NCI-H524 (cell line): ENCODE data around the gene SLC10A7.
"Not testable (repeated sequence)": the region's sequence is repeated elsewhere in the genome, so short reads cannot be mapped to it uniquely, and the experiment has no call there.

Experiments used
- DNase-seq, 2 experiments: peaks; one replicate each; lab custom pipeline; 2025; lab: John Stamatoyannopoulos, UW

The SLC10A7 gene

GRCh38 chr4:146439437-146439836 lies 82.3 kb downstream of the SLC10A7 start:
- DNase-seq, result no peak

- no peak for DNase-seq
These were observed 84.0 kb downstream of the SLC10A7 start for GRCh38 chr4:146437778-146438177.

- no peak for DNase-seq
These were observed 85.1 kb downstream of the SLC10A7 start for GRCh38 chr4:146436423-146437162.

DNA sequence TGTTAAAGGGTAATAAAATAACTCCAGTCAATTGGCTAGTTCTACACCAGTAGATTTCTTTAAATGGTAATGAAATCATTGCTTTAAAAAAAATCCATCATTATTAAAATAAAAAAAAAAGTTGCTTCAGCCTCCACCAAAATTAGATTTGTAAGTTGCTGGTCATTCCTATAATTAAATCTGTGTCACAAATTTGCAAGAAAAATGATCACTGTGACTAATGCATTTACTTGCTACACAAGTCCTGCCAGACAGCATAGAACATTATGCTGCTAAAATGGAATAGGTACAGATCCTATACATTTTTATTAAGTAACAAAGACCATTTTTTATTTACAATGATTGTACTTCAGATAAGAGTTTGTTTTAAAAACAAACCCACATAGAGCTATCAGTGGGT lies 85.8 kb downstream of the SLC10A7 start:
- DNase-seq, result no peak

DNA sequence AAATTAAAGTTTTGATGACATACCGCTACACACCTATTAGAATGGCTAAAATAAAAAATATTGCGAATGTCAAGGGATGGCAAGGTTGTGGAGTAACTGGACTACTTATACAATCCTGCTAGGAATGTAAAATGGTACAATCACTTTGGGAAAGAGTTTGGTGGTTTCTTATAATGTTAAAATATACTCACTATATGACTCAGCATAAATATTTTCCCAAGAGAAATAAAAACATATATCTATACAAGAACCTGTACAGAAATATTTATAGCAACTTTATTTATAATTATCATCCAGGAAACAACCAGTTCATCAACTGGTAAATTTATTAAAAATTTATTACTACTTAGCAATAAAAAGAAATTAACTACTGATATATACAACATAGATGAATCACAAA lies 89.7 kb downstream of the SLC10A7 start:
- DNase-seq, result no peak

DNA sequence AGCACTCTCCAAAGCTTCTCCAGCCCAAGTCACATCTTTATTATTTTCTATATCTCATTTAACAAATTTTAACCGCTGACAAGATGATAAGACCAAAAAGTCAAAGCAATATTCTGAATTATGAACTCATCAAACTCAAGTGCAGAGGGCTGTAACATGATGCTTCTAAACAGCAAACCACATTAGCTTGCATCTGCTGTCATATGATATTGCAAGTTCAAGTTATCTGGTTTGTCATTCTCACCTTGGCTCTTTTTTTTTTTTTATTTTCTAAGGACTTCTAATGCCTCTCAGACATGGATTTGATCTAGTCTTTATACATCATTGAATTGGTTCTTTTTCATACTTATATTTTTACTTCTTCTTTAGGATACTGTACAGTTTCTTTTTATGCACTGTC lies 93.4 kb downstream of the SLC10A7 start:
- peak; percentile 1 to 34 for DNase-seq

GRCh38 chr4:146417822-146418221 lies 103.9 kb downstream of the SLC10A7 start:
- no peak for DNase-seq

GRCh38 chr4:146415829-146416228 lies 105.9 kb downstream of the SLC10A7 start:
- DNase-seq, result no peak

DNA sequence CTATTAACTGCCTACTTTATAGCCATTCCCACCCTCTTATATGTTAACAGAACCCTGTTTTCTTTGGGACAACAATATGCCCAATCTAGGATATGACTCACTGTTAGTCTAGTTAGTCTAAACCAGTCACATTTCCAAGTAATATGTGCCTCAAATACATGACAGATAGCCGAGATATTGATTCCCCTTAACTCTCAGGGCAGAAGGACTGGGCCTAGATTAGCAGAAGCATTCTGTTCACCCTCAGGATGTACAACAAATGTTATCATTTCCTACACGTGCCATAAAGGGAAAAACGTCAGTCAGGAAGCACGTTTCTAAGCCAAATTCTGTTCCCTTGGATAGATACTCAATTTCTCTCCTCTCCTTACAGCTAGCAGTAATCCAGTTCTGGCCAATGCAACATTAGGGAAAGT lies 114.1 kb downstream of the SLC10A7 start:
- no peak for DNase-seq

- no peak for DNase-seq
These were observed 114.5 kb downstream of the SLC10A7 start for GRCh38 chr4:146407257-146407656.

- DNase-seq, result no peak
These were observed 120.5 kb downstream of the SLC10A7 start for GRCh38 chr4:146401274-146401673.

GRCh38 chr4:146398896-146399445 lies 122.8 kb downstream of the SLC10A7 start:
- DNase-seq, result no peak

GRCh38 chr4:146398404-146398803 lies 123.3 kb downstream of the SLC10A7 start:
- DNase-seq, result no peak

GRCh38 chr4:146389561-146389960 lies 132.2 kb downstream of the SLC10A7 start:
- no peak for DNase-seq

GRCh38 chr4:146382194-146382593 lies 139.5 kb downstream of the SLC10A7 start:
- no peak for DNase-seq

- no peak for DNase-seq
These were observed 140.4 kb downstream of the SLC10A7 start for GRCh38 chr4:146381263-146381872.

GRCh38 chr4:146379744-146380143 lies 142.0 kb downstream of the SLC10A7 start:
- no peak for DNase-seq

GRCh38 chr4:146371812-146372211 lies 149.9 kb downstream of the SLC10A7 start:
- no peak for DNase-seq

DNA sequence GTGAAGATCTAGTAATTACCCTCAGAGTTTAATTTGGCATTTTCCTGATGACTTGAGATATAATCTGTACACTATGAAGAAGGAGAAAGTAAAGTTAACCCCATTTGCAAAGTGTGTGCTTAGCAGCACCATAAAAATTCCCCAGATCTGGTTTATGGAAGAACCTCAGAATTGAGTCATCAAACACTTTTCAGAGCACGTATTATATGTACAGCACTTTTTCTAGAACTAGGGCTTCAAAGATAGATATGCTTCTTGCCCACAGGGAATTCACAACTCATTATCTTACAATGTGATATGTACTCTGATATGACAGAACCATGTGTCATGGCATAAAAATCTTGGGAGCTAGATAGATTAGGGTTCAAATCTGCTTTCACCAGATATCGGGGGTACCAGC lies 150.9 kb downstream of the SLC10A7 start:
- DNase-seq, result no peak

- DNase-seq, result no peak
These were observed 152.3 kb downstream of the SLC10A7 start for GRCh38 chr4:146369446-146369845.

DNA sequence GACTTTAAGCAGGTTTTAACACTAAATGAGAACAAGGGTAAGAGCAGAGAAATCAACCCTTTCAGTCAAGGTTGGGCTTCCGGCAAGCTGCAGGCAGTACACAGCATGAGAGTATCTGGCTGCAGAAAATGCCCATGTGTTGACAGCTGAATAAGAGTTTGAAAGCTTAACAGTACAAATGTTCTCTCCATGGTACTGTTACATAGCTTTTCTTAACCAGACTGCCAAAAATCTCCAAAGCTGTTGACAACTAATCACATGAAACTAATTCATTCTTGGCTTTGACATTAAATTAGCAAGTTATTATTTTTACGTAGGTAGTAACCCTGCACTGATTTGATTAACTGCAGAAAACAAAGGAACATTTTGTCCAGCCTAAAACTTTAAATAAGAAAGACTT lies 153.5 kb downstream of the SLC10A7 start:
- DNase-seq, result no peak

GRCh38 chr4:146367347-146367746 lies 154.4 kb downstream of the SLC10A7 start:
- no peak for DNase-seq

DNA sequence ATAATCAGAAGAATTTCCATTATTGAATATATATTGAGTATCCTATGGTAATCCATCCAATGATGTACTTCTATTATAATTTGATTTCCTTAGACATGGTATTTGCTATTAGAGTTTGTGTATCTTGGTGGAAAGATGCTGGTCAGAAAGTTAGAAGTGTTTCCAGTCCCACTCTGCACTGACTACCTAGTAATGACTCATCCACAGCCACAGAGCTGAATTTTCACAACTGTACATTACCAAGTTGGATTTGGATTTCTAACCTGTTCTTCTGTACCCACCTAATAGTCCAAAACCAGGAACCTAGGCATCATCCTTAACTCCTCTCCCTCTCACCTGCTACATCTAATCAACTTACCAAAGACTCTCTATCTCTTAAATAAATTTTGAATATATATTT lies 162.0 kb downstream of the SLC10A7 start:
- no peak for DNase-seq

DNA sequence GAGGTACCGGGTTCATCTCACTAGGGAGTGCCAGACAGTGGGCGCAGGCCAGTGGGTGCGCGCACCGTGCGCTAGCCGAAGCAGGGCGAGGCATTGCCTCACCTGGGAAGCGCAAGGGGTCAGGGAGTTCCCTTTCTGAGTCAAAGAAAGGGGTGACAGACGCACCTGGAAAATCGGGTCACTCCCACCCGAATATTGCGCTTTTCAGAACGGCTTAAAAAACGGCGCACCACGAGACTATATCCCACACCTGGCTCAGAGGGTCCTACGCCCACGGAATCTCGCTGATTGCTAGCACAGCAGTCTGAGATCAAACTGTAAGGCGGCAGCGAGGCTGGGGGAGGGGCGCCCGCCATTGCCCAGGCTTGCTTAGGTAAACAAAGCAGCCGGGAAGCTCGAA lies 171.6 kb downstream of the SLC10A7 start:
- not testable (repeated sequence) for DNase-seq
